Endodermal cell (in vitro differentiated cells): ENCODE results near the gene ZNF331. TPM values are rescaled to one million over a fixed set of nuclear protein-coding genes. Genes with fewer than 3 reads are reported as not detected.

Source experiments
- DNase-seq: peaks from one replicate; pipeline ENCODE4 v3.0.0-alpha.2; 2017
- H3K27ac ChIP-seq: 2 replicates; pipeline ENCODE4 v1.5.1; 2013; ENCODE audit warnings: mild to moderate bottlenecking, low read depth, low read length, moderate library complexity
- H3K27me3 ChIP-seq: 2 replicates; pipeline ENCODE4 v1.6.1; 2013; ENCODE audit warnings: mild to moderate bottlenecking, low read length, moderate library complexity; ENCODE audit not compliant: insufficient read depth, control insufficient read depth, poor library complexity, severe bottlenecking
- H3K36me3 ChIP-seq: 2 replicates; pipeline ENCODE4 v1.7.0; 2013; ENCODE audit warnings: mild to moderate bottlenecking, low read length, moderate library complexity; ENCODE audit not compliant: control insufficient read depth, insufficient read depth
- H3K4me1 ChIP-seq: one replicate; pipeline ENCODE4 v1.7.0; 2013; ENCODE audit warnings: low read length; ENCODE audit not compliant: control insufficient read depth, insufficient read depth
- H3K4me3 ChIP-seq: 2 replicates; pipeline ENCODE4 v1.5.1; 2013; ENCODE audit warnings: mild to moderate bottlenecking, low read length, moderate library complexity
- H3K9ac ChIP-seq: 2 replicates; pipeline ENCODE4 v1.6.1; 2013; ENCODE audit warnings: mild to moderate bottlenecking, low read length, moderate library complexity; ENCODE audit not compliant: poor library complexity, severe bottlenecking; ENCODE audit errors: extremely low read depth
- H3K9me3 ChIP-seq: 2 replicates; pipeline ENCODE4 v1.6.1; 2013; ENCODE audit warnings: mild to moderate bottlenecking, low read length, moderate library complexity; ENCODE audit not compliant: control insufficient read depth
- H3K27ac Mint-ChIP-seq: 2 replicates; pipeline ENCODE4 v1.8.0; 2020; ENCODE audit warnings: mixed read lengths
- H3K27me3 Mint-ChIP-seq: 2 replicates; pipeline ENCODE4 v1.8.0; 2021; ENCODE audit warnings: mild to moderate bottlenecking, mixed read lengths; ENCODE audit not compliant: insufficient read depth
- H3K36me3 Mint-ChIP-seq: 2 replicates; pipeline ENCODE4 v1.8.0; 2020; ENCODE audit warnings: low read depth, mixed read lengths
- H3K4me1 Mint-ChIP-seq: 2 replicates; pipeline ENCODE4 v1.8.0; 2020; ENCODE audit warnings: mixed read lengths
- H3K4me3 Mint-ChIP-seq: 2 replicates; pipeline ENCODE4 v1.8.0; 2020; ENCODE audit warnings: mild to moderate bottlenecking, moderate library complexity, mixed read lengths
- H3K9me3 Mint-ChIP-seq: 2 replicates; pipeline ENCODE4 v1.8.0; 2020; ENCODE audit warnings: mild to moderate bottlenecking, mixed read lengths
- CTCF ChIP-seq: fragments of 200-600 bp; sonication (generic); conservative IDR thresholded peaks from 2 replicates; pipeline ENCODE4 v1.5.0; 2021; ENCODE audit warnings: antibody characterized with exemption, mild to moderate bottlenecking
- WGBS, 2 experiments: methylation state at CpG; one replicate each; pipeline versions ENCODE4 v1.1.5 to v1.1.7; 2013; ENCODE audit warnings: missing lambda C conversion rate in 2 of 2, mixed read lengths in 1 of 2; ENCODE audit not compliant: insufficient coverage in 1 of 2, insufficient read length in 1 of 2; 5-methylcytosine and 5-hydroxymethylcytosine counted together
- total RNA-seq, 2 donors: library from RNA; stranded (reverse); fragmentation: NEBNext Ultra II Directional in 1 of 2; extraction: Animal tissue kit (Norgen Biotek cat#: 25700) in 1 of 2; gene quantifications; 2 replicates in 1 of 2; 3 replicates in 1 of 2; pipeline ENCODE4 v1.2.1, GENCODE V29; 2021

The ZNF331 gene
- total RNA-seq, 2 donors from 2014 or later: 32.1 to 50.1 TPM

DNA sequence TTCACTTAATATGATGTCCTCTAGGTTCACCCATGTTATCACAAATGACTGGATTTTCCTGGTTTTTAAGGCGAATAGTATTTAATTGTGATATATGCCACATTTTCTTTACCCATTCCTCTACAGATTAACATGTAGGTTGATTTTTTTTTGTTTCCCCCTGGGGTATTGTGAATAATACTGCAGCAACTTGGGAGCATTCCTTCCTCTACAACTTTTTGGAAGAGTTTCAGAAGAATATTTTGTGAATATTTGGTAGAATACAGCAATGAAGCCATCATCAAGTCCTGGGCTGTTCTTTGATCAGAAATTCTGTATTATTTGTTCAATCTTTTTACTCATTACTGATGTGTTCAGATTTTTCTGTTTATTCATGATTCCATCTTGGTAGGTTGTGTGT lies 5.6 kb upstream of the ZNF331 start:
- Histone ChIP-seq H3K27ac (no peak overlapping the region), H3K4me3 (no peak overlapping the region), H3K27me3 (no peaks in the 10 kb centered on the region), H3K9ac (no peak overlapping the region), H3K4me1 (no peaks in the 10 kb centered on the region), H3K9me3 (no peaks in the 10 kb centered on the region), H3K36me3 (peaks cover 21% of the 10 kb centered on the region)
- WGBS, 2 experiments: no CpG with 5 or more reads among the region's 1 CpG
- TF ChIP-seq CTCF: no peak
- Mint-ChIP-seq H3K27ac (no peak overlapping the region), H3K36me3 (peaks cover 8% of the 10 kb centered on the region), H3K4me3 (no peak overlapping the region), H3K27me3 (no peaks in the 10 kb centered on the region), H3K9me3 (no peaks in the 10 kb centered on the region), H3K4me1 (no peaks in the 10 kb centered on the region)
- DNase-seq: no peak

GRCh38 chr19:53536225-53536548 lies 1.8 kb upstream of the ZNF331 start:
- no peaks in the 10 kb centered on the region for H3K4me1 ChIP-seq
- H3K36me3 ChIP-seq: peaks cover 19% of the 10 kb centered on the region
- H3K27ac Mint-ChIP-seq: no peak overlapping the region
- H3K4me1 Mint-ChIP-seq: no peaks in the 10 kb centered on the region
- no peak overlapping the region for H3K4me3 Mint-ChIP-seq
- DNase-seq: no peak
- H3K9ac ChIP-seq: no peak overlapping the region
- H3K27ac ChIP-seq: no peak overlapping the region
- no peaks in the 10 kb centered on the region for H3K27me3 ChIP-seq
- H3K27me3 Mint-ChIP-seq: no peaks in the 10 kb centered on the region
- H3K36me3 Mint-ChIP-seq: peaks cover 23% of the 10 kb centered on the region
- H3K9me3 Mint-ChIP-seq: no peaks in the 10 kb centered on the region
- no peak for TF ChIP-seq CTCF
- H3K9me3 ChIP-seq: no peaks in the 10 kb centered on the region
- no peak overlapping the region for H3K4me3 ChIP-seq

GRCh38 chr19:53537121-53537520 lies 824 bp upstream of the ZNF331 start:
- peak overlapping the region; percentile 91 for H3K4me3 Mint-ChIP-seq
- H3K27me3 Mint-ChIP-seq: no peaks in the 10 kb centered on the region
- TF ChIP-seq CTCF: no peak
- Histone ChIP-seq H3K9me3 (no peaks in the 10 kb centered on the region), H3K4me1 (no peaks in the 10 kb centered on the region), H3K27ac (no peak overlapping the region), H3K27me3 (no peaks in the 10 kb centered on the region), H3K4me3 (peak overlapping the region; percentile 84), H3K36me3 (peaks cover 19% of the 10 kb centered on the region), H3K9ac (no peak overlapping the region)
- H3K27ac Mint-ChIP-seq: no peak overlapping the region
- DNase-seq: no peak
- no peaks in the 10 kb centered on the region for H3K9me3 Mint-ChIP-seq
- peaks cover 26% of the 10 kb centered on the region for H3K36me3 Mint-ChIP-seq
- no peaks in the 10 kb centered on the region for H3K4me1 Mint-ChIP-seq
- 81% methylated on average over 8 to 11 of the region's 11 CpGs for WGBS, 2 experiments
